Type B pancreatic cell (in vitro differentiated cells): ENCODE data around the gene TENM4. TPM values are rescaled to one million over a fixed set of nuclear protein-coding genes. Genes with fewer than 3 reads are reported as not detected.
"Not testable (repeated sequence)": the region's sequence is repeated elsewhere in the genome, so short reads cannot be mapped to it uniquely, and the experiment has no call there.

Experiments
- DNase-seq: peaks from one replicate; pipeline ENCODE4 v3.0.0; 2021; ENCODE audit warnings: mixed read lengths; ENCODE audit not compliant: unreplicated experiment; ENCODE audit errors: extremely low spot score
- H3K27ac Mint-ChIP-seq: 2 replicates; pipeline ENCODE4 v1.8.0; 2021; ENCODE audit warnings: mild to moderate bottlenecking, mixed read lengths
- H3K27me3 Mint-ChIP-seq: 2 replicates; pipeline ENCODE4 v1.8.0; 2021; ENCODE audit warnings: mixed read lengths
- H3K36me3 Mint-ChIP-seq: 2 replicates; pipeline ENCODE4 v1.8.0; 2021; ENCODE audit warnings: mixed read lengths
- H3K4me1 Mint-ChIP-seq: one replicate; pipeline ENCODE4 v1.8.0; 2021; ENCODE audit warnings: mixed read lengths; ENCODE audit not compliant: unreplicated experiment
- H3K4me3 Mint-ChIP-seq: 2 replicates; pipeline ENCODE4 v1.8.0; 2021; ENCODE audit warnings: mild to moderate bottlenecking, mixed read lengths
- H3K9me3 Mint-ChIP-seq: 2 replicates; pipeline ENCODE4 v1.8.0; 2021; ENCODE audit warnings: mixed read lengths
- total RNA-seq: library from RNA; stranded (reverse); gene quantifications from 2 replicates; pipeline ENCODE4 v1.2.1, GENCODE V29; 2021; ENCODE audit warnings: low replicate concordance
- TF ChIP-seq, protein P1 (sequence below): fragments of 200-600 bp; sonication (generic); conservative IDR thresholded peaks from 2 replicates; pipeline ENCODE4 v1.5.0; 2021; ENCODE audit warnings: antibody characterized with exemption, mild to moderate bottlenecking

TENM4 gene
- total RNA-seq, 1 donor from 2014 or later = 156 TPM

DNA sequence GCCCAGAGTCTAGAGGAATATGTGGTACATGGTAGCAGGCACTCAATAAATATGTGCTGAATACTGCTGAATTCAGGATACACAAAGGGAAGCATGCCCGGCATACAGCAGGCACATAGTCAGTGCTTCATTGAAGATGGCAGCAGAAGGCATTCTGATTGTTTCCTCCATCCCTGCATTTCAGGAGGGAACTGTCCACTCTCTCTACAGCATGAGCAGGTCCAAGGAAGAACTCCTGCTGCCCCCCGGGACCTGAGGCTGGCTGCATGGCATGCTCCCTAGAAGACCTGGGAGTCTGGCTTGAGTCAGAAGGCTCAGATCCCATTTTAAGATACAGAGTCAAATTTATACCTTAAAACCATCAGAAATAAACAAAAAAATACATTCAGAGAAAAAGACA, 546.8 kb downstream of the TENM4 start:
- Mint-ChIP-seq H3K27me3 (no peaks in the 10 kb centered on the region), H3K36me3 (peaks cover 30% of the 10 kb centered on the region), H3K4me3 (no peak overlapping the region), H3K27ac (no peak overlapping the region), H3K9me3 (no peaks in the 10 kb centered on the region), H3K4me1 (no peaks in the 10 kb centered on the region)
- DNase-seq = no peak
- TF ChIP-seq, protein P1, sequence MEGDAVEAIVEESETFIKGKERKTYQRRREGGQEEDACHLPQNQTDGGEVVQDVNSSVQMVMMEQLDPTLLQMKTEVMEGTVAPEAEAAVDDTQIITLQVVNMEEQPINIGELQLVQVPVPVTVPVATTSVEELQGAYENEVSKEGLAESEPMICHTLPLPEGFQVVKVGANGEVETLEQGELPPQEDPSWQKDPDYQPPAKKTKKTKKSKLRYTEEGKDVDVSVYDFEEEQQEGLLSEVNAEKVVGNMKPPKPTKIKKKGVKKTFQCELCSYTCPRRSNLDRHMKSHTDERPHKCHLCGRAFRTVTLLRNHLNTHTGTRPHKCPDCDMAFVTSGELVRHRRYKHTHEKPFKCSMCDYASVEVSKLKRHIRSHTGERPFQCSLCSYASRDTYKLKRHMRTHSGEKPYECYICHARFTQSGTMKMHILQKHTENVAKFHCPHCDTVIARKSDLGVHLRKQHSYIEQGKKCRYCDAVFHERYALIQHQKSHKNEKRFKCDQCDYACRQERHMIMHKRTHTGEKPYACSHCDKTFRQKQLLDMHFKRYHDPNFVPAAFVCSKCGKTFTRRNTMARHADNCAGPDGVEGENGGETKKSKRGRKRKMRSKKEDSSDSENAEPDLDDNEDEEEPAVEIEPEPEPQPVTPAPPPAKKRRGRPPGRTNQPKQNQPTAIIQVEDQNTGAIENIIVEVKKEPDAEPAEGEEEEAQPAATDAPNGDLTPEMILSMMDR = no peak

DNA sequence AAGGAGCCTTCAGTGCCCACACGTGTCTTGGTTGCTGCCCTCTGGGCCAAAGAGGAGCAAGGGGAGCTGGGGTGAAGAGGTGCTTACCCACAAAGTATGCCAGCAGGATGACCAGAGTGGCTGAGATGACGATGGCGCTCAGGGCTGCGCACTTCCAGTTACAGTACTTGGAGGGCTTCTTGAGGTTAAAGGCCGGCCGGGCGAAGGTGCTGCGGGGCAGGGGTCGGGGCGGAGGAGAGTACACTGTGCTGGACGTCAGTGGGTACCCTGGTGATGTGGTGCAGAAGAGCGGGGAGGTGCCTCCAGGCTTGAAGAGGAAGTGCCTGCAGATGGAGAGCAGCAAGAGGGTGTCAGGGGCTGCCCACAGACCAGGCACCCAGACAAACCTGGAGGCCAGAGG, 551.1 kb downstream of the TENM4 start:
- H3K27me3 Mint-ChIP-seq = no peaks in the 10 kb centered on the region
- peaks cover 40% of the 10 kb centered on the region for H3K36me3 Mint-ChIP-seq

DNA sequence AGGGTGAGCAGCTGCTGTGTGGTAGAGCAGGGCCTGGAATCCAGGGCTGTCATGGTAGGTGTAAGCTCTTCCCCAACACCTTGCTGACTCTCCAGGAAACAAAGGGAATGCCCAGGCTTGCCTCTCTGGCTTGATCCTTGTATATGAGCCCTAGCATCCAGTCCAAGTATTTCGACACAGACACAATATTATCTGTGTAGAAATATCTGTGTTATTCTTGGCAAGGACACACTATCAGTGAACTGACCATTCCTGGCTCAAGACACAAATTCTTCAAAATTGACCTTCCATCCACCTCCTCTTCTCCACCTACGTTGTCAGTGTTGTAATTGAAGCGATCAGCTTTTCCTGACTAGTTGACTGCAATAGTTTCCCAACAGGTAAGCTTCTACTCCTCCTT, 554.2 kb downstream of the TENM4 start:
- H3K27me3 Mint-ChIP-seq = no peaks in the 10 kb centered on the region
- H3K4me1 Mint-ChIP-seq = no peaks in the 10 kb centered on the region
- peaks cover under 1% of the 10 kb centered on the region for H3K9me3 Mint-ChIP-seq
- no peak overlapping the region for H3K4me3 Mint-ChIP-seq
- TF ChIP-seq, protein P1 = no peak
- no peak for DNase-seq
- no peak overlapping the region for H3K27ac Mint-ChIP-seq
- peaks cover 51% of the 10 kb centered on the region for H3K36me3 Mint-ChIP-seq

More for the DNA sequence above, 551.1 kb downstream of the TENM4 start:
- Mint-ChIP-seq H3K4me3 (no peak overlapping the region), H3K9me3 (no peaks in the 10 kb centered on the region), H3K4me1 (no peaks in the 10 kb centered on the region), H3K27ac (no peak overlapping the region)
- DNase-seq = no peak
- TF ChIP-seq, protein P1 = no peak

DNA sequence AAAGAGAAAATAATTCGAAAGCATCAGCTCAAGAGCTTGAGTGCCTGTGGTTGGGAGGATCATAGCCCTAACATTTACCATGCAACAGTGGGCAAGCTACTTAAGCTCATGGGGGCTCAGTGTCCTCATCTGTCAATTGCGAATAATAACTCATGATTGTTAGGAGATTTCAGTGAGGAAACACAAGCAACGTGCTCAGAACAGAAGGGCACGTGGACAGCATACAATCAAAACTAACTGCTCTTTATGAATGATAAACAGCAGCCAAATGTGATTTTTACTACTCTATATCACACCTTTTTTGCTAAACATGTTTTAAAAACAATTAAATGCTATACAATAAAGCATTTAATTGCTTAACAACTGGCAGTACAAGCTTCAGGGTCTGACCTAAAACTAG, 556.1 kb downstream of the TENM4 start:
- H3K4me1 Mint-ChIP-seq = no peaks in the 10 kb centered on the region
- H3K27me3 Mint-ChIP-seq = no peaks in the 10 kb centered on the region
- no peak overlapping the region for H3K27ac Mint-ChIP-seq
- TF ChIP-seq, protein P1 = no peak
- no peak for DNase-seq
- H3K9me3 Mint-ChIP-seq = peaks cover 4% of the 10 kb centered on the region
- no peak overlapping the region for H3K4me3 Mint-ChIP-seq
- peaks cover 54% of the 10 kb centered on the region for H3K36me3 Mint-ChIP-seq

GRCh38 chr11:78883506-78883905, 557.3 kb downstream of the TENM4 start:
- Mint-ChIP-seq H3K36me3 (peaks cover 46% of the 10 kb centered on the region), H3K27ac (no peak overlapping the region), H3K4me1 (no peaks in the 10 kb centered on the region), H3K9me3 (peaks cover 4% of the 10 kb centered on the region), H3K4me3 (no peak overlapping the region), H3K27me3 (no peaks in the 10 kb centered on the region)
- TF ChIP-seq, protein P1 = no peak
- DNase-seq = no peak

DNA sequence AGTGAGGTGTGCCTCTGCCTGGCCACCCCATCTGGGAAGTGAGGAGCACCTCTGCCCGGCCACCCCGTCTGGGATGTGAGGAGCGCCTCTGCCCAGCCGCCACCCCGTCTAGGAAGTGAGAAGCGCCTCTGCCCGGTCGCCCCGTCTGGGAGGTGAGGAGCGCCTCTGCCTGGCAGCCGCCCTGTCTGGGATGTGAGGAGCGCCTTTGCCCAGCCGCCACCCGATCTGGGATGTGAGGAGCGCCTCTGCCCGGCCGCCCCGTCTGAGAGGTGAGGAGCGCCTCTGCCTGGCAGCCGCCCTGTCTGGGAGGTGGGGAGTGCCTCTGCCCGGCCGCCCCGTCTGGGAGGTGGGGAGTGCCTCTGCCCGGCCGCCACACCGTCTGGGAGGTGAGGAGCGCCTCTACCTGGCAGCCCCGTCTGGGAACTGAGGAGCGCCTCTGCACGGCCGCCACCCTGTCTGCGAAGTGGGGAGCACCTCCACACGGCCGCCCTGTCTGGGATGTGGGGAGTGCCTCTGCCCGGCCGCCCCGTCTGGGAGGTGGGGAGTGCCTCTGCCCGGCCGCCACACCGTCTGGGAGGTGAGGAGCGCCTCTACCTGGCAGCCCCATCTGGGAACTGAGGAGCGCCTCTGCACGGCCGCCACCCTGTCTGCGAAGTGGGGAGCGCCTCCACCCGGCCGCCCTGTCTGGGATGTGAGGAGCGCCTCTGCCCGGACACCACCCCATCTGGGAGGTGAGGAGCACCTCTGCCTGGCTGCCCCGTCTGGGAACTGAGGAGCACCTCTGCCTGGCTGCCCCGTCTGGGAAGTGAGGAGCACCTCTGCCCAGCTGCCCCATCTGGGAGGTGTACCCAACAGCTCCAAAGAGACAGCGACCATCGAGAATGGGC, 561.5 kb downstream of the TENM4 start:
- H3K27ac Mint-ChIP-seq, H3K9me3 Mint-ChIP-seq, DNase-seq, H3K4me3 Mint-ChIP-seq, H3K4me1 Mint-ChIP-seq, H3K27me3 Mint-ChIP-seq: not testable (repeated sequence)
- H3K36me3 Mint-ChIP-seq = peaks cover 46% of the 10 kb centered on the region
